22Rv1 (cell line): ENCODE measurements around the gene ARL6IP6.
"Not testable (repeated sequence)": the region's sequence is repeated elsewhere in the genome, so short reads cannot be mapped to it uniquely, and the experiment has no call there.

ENCODE experiments used
- H3K27ac ChIP-seq: fragments of 450-650 bp; 2 replicates; pipeline ENCODE4 v1.5.1; 2017
- ZFX ChIP-seq: fragments of 450-650 bp; IDR thresholded peaks from 2 replicates; pipeline ENCODE4 v1.6.1; 2017; ENCODE audit warnings: antibody characterized with exemption, borderline replicate concordance
- TF ChIP-seq, protein P1 (sequence below): fragments of 450-650 bp; IDR thresholded peaks from 2 replicates; pipeline ENCODE4 v1.5.1; 2017; ENCODE audit warnings: mild to moderate bottlenecking

The ARL6IP6 gene

GRCh38 chr2:152755029-152755428, 36.6 kb downstream of the ARL6IP6 start:
- H3K27ac ChIP-seq = no peak overlapping the region
- TF ChIP-seq ZFX = no peak
- TF ChIP-seq, protein P1, sequence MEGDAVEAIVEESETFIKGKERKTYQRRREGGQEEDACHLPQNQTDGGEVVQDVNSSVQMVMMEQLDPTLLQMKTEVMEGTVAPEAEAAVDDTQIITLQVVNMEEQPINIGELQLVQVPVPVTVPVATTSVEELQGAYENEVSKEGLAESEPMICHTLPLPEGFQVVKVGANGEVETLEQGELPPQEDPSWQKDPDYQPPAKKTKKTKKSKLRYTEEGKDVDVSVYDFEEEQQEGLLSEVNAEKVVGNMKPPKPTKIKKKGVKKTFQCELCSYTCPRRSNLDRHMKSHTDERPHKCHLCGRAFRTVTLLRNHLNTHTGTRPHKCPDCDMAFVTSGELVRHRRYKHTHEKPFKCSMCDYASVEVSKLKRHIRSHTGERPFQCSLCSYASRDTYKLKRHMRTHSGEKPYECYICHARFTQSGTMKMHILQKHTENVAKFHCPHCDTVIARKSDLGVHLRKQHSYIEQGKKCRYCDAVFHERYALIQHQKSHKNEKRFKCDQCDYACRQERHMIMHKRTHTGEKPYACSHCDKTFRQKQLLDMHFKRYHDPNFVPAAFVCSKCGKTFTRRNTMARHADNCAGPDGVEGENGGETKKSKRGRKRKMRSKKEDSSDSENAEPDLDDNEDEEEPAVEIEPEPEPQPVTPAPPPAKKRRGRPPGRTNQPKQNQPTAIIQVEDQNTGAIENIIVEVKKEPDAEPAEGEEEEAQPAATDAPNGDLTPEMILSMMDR = peak; percentile 10; the same call in 1 of the 2 replicates

- TF ChIP-seq ZFX = no peak
- TF ChIP-seq, protein P1 = no peak
- H3K27ac ChIP-seq = no peak overlapping the region
These were observed 41.1 kb downstream of the ARL6IP6 start for GRCh38 chr2:152759290-152760072.

DNA sequence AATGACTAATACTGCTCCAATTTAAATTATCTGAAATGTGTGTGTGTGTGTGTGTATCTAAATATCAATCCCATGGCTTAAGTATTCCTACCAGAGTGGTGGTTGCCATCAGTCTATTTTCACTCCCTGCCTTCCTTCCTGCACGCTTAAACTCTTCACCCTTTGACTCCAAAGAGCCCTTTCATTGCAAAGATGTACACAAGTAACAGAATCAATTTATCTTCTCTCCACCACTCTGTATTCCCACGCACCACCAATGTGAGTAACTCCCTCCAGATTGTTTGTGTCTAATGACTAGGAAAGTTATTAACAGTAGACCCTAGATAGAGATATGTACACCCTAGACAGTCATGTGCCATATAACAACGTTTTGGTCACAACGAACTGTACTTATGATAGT, 42.8 kb downstream of the ARL6IP6 start:
- no peak overlapping the region for H3K27ac ChIP-seq
- TF ChIP-seq ZFX = no peak
- TF ChIP-seq, protein P1 = no peak

- H3K27ac ChIP-seq = no peak overlapping the region
- TF ChIP-seq, protein P1 = no peak
- TF ChIP-seq ZFX = no peak
These were observed 43.8 kb downstream of the ARL6IP6 start for GRCh38 chr2:152762202-152762601.

DNA sequence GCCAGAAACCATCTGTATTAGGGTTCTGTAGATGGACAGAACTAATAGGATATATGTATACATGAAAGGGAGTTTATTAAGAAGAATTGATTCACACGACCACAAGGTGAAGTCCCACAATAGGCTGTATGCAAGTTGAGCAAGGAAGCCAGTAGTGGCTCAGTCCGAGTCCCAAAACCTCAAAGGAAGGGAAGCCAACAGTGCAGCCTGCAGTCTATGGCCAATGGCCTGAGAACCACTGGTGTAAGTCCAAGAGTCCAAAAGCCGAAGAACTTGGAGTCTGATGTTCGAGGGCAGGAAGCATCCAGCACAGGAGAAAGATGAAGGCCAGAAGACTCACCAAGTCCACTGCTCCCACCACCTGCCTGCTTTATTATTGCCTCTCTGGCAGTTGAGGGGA, 44.8 kb downstream of the ARL6IP6 start:
- not testable (repeated sequence) for H3K27ac ChIP-seq

DNA sequence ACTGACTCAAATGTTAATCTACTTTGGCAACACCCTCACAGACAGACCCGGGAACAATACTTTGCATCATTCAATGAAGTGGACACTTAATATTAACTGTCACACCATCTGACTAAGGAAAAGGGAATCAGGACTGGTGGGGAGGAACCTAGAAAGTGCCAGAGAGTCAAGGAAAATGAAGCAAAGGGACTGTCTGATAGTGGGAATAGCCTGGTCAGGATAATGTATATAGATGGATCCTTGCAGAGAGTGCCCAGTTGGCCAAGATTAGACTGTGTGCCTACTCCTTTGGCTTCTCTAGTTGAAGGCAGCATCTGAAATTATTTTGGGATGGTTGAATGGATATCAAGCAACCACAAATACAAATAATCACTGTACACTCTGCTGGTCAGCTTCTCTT, 45.2 kb downstream of the ARL6IP6 start:
- no peak overlapping the region for H3K27ac ChIP-seq
- TF ChIP-seq, protein P1 = no peak
- TF ChIP-seq ZFX = no peak

- no peak overlapping the region for H3K27ac ChIP-seq
- no peak for TF ChIP-seq ZFX
- TF ChIP-seq, protein P1 = no peak
These were observed 48.5 kb downstream of the ARL6IP6 start for GRCh38 chr2:152766928-152767327.

DNA sequence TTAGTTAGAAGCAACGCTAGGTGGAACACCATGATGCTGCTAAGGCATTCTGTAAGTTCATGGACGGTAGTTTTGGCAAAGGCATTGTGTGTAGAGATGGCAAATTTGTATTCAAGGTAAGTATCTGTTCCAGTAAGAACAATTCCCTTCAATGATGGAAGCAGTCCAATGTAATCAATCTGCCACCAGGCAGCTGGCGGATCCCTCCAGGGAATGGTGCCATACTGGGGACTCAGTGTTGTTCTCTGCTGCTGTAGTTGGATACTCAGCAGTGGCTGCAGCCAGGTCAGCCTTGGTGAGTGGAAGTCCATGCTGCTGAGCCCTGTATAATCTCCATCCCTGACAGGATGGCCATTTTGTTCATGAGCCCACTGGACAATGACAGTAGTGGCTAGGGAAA, 62.8 kb downstream of the ARL6IP6 start:
- no peak overlapping the region for H3K27ac ChIP-seq
- TF ChIP-seq, protein P1 = no peak
- no peak for TF ChIP-seq ZFX
